ENCODE results near the gene STAC2. TPM values are rescaled to one million over a fixed set of nuclear protein-coding genes. Genes with fewer than 3 reads are reported as not detected.

Gene STAC2
- total RNA-seq, 2 experiments from 2014 or later = not detected

DNA sequence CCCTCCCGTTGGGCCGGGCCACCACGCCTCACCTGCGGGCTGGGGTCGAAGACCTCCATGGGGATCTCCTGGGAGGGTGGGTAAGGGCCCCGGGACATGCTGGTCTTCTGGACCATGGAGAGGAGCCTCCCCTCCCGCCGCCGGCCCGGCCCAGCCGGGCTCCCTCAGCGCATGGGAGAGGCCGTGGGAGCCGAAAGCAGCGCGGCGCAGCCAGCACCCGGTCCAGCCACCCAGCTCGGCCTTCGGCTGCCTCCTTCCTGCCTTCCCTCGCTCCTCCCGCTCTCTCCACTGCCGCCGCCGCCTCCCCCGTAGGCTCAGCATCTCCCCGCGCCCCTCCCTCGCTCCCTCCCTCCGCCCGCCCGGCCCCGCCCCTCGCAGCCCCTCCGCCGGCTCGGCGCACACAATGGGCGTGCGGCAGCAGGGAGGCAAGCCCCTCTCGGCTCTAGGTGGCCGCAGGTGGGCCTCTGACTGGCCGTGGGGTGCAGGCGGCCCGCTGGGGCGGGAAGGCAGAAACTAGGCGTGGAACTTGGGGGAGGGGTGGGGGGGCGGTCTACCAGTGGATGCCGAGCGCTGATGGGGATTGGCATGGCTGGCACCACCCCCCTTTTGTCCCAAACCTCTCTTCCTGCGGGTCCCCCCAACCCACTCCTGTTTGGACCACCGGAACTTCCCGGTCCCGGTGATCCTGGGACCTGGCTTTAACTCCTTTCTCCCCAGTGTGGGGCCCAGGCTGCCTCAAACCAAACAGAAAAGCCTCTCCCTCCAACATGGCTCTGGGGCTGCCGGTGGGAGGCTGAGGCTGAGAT lies 28.2 kb downstream of the STAC2 start, which contains the start of gene CACNB1:
Gene CACNB1, minus strand, starts transcription at position 290 of the 806 bp plus-strand sequence. Its CDS starts 174 bp downstream, at position 116.
- ATAC-seq (peak; percentile 72), DNase-seq (peak; percentile 81)
- Mint-ChIP-seq H3K9me3 (ENCODE audit: low read depth) (no peaks in the 10 kb centered on the region), H3K36me3 (peaks cover 25% of the 10 kb centered on the region), H3K4me1 (peaks cover 57% of the 10 kb centered on the region), H3K27me3 (no peaks in the 10 kb centered on the region), H3K4me3 (peak within 1 kb of the TSS; percentile 74), H3K27ac (peak within 1 kb of the TSS; percentile 69)
- CTCF ChIA-PET = interaction anchor here (1.3 to 30.8 kb wide), 4 partner anchors 23 to 45 kb away, joined by 5 to 670 read pairs (median 34); partner anchors contain the start of gene ARL5C

DNA sequence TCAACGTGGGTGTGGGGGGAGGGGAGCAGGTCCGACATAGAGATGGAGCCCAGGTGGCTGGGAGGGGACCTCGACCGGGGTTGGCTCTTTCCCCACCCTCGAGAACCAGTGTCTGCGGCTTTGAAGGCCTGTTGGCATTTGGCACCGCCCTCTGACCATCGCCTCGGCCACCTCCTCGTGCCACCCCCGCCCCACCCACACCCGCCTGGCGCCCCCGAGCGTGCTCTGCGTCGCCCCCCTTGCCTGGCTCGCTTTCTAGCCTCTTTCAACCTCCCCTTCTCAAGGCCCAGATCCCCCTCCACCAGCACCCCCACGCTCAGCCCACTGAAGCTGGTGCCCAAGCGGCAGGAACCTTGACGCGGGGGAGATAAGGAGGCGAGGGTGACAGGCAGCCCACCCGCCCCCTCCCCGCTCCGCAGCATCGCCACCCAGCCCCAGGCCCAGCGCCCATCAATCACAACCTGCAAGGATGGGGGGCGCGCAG lies 28.9 kb downstream of the STAC2 start:
- Mint-ChIP-seq H3K27ac (peak overlapping the region; percentile 69), H3K36me3 (peaks cover 21% of the 10 kb centered on the region), H3K4me1 (peaks cover 50% of the 10 kb centered on the region), H3K27me3 (no peaks in the 10 kb centered on the region), H3K9me3 (ENCODE audit: low read depth) (no peaks in the 10 kb centered on the region), H3K4me3 (peak overlapping the region; percentile 74)
- ATAC-seq (no peak), DNase-seq (peak; percentile 55)
- CTCF ChIA-PET = interaction anchor here (4.4 to 30.8 kb wide), 3 partner anchors 22 to 42 kb away, joined by 33 to 670 read pairs (median 36); partner anchors contain the start of gene ARL5C

GRCh38 chr17:39196241-39196807 lies 29.4 kb downstream of the STAC2 start:
- Mint-ChIP-seq H3K27me3 (no peaks in the 10 kb centered on the region), H3K27ac (peak overlapping the region; percentile 52), H3K4me3 (peak overlapping the region; percentile 74), H3K4me1 (peaks cover 46% of the 10 kb centered on the region), H3K36me3 (peaks cover 17% of the 10 kb centered on the region), H3K9me3 (ENCODE audit: low read depth) (no peaks in the 10 kb centered on the region)
- DNase-seq (no peak), ATAC-seq (no peak)
- CTCF ChIA-PET = interaction anchor here (1.3 to 30.8 kb wide), 7 partner anchors 10 to 638 kb away, joined by 3 to 670 read pairs (median 10); partner anchors contain the start of gene ARL5C

- no peak for ATAC-seq
- Mint-ChIP-seq H3K9me3 (ENCODE audit: low read depth) (no peaks in the 10 kb centered on the region), H3K4me3 (peak overlapping the region; percentile 74), H3K27ac (peak overlapping the region; percentile 76), H3K4me1 (peaks cover 42% of the 10 kb centered on the region), H3K36me3 (peaks cover 12% of the 10 kb centered on the region), H3K27me3 (no peaks in the 10 kb centered on the region)
- CTCF ChIA-PET = interaction anchor here (1.3 to 30.8 kb wide), 7 partner anchors 11 to 638 kb away, joined by 3 to 670 read pairs (median 10); partner anchors contain the start of gene ARL5C
- peak; percentile 55 for DNase-seq
Observed at GRCh38 chr17:39195568-39196160, 30.1 kb downstream of the STAC2 start.

DNA sequence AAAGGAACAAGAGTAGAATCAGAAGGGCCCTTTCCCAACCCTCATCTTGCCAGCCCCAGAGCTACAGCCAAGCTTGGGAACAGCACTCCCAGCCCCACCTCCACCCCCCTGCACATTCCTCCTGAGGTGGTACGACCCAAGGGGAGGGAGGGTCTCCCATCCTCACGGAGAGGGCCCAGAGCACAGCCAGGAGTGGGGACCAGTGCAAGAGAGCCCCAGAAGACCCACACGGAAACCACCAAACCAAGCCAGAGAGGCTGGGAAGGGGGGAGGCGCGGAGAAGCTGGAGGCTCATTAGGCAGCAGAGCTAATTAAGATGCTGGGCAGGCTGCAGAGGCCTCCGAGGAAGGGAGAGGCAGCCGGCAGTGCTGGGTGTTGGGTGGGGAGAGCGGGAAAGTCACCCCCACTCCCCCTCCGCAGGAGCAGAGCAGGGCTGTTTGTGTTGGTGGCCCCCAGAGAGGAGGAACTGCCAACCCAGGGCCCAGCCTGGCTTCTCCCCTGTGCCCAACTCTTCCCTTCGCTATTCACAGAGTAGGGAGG lies 30.7 kb downstream of the STAC2 start:
- H3K36me3 Mint-ChIP-seq = peaks cover 9% of the 10 kb centered on the region
- ATAC-seq (no peak), DNase-seq (no peak)
- H3K27ac Mint-ChIP-seq = peak overlapping the region; percentile 76
- H3K4me3 Mint-ChIP-seq = no peak overlapping the region
- H3K4me1 Mint-ChIP-seq = peaks cover 42% of the 10 kb centered on the region
- H3K27me3 Mint-ChIP-seq = no peaks in the 10 kb centered on the region
- H3K9me3 Mint-ChIP-seq (ENCODE audit: low read depth) = no peaks in the 10 kb centered on the region
- CTCF ChIA-PET = interaction anchor here (0.7 to 30.8 kb wide), 8 partner anchors 12 to 637 kb away, joined by 3 to 670 read pairs (median 10); partner anchors contain the start of gene ARL5C

GRCh38 chr17:39194089-39194984 lies 31.4 kb downstream of the STAC2 start:
- ATAC-seq = no peak
- H3K27me3 Mint-ChIP-seq = no peaks in the 10 kb centered on the region
- no peak for DNase-seq
- H3K4me3 Mint-ChIP-seq = no peak overlapping the region
- peak overlapping the region; percentile 10 for H3K27ac Mint-ChIP-seq
- H3K4me1 Mint-ChIP-seq = peaks cover 36% of the 10 kb centered on the region
- CTCF ChIA-PET = interaction anchor here (0.7 to 30.8 kb wide), 5 partner anchors 20 to 426 kb away, joined by 3 to 670 read pairs (median 33); partner anchors contain the start of gene ARL5C
- peaks cover 9% of the 10 kb centered on the region for H3K36me3 Mint-ChIP-seq
- H3K9me3 Mint-ChIP-seq (ENCODE audit: low read depth) = no peaks in the 10 kb centered on the region

DNA sequence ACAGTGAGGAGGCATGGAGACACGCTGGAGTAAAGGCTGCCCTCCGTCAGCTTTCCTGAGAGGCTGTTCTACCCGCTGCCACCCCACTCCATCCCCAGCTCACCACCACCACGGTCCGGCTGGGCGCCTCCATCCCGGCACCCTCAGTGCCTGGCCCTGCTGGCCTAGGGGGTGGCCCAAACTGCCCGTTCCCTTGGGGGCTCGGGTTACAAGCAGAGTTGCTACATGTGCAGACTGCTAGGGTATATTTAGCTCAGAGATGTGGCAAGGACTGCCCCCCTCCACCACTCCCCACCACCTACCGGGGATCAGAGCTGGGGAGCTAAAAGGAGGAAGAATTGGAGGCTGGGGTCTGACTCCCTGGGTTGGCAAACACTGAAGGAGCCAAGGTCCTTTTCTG lies 32.4 kb downstream of the STAC2 start:
- Mint-ChIP-seq H3K4me3 (no peak overlapping the region), H3K36me3 (peaks cover 12% of the 10 kb centered on the region), H3K27ac (no peak overlapping the region), H3K27me3 (no peaks in the 10 kb centered on the region), H3K4me1 (peaks cover 29% of the 10 kb centered on the region), H3K9me3 (ENCODE audit: low read depth) (no peaks in the 10 kb centered on the region)
- DNase-seq (no peak), ATAC-seq (no peak)
- CTCF ChIA-PET = interaction anchor here (1.8 to 6.1 kb wide), 2 partner anchors 28 to 210 kb away, joined by 4 to 36 read pairs; partner anchors contain the start of gene ARL5C

DNA sequence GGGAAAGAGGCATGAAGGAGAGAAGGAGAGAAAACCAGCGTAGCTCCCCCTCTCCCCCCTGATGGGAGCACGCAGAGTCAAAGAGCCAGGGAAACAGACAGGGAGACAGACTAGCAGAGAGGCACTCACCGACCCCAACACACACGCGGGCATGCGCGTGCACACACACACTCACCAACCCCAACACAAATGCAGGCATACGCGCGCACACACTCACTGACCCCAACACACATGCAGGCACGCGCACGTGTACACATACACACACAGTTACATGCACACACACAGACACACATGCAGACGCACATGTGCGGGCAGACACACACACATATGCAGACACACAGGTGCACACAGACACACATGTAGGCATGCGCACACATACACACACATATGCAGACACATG lies 32.8 kb downstream of the STAC2 start:
- H3K36me3 Mint-ChIP-seq = peaks cover 12% of the 10 kb centered on the region
- no peak overlapping the region for H3K27ac Mint-ChIP-seq
- DNase-seq = no peak
- ATAC-seq = no peak
- H3K4me3 Mint-ChIP-seq = no peak overlapping the region
- peaks cover 25% of the 10 kb centered on the region for H3K4me1 Mint-ChIP-seq
- CTCF ChIA-PET = interaction anchor here (1.8 to 6.1 kb wide), 2 partner anchors 28 to 210 kb away, joined by 4 to 36 read pairs; partner anchors contain the start of gene ARL5C
- no peaks in the 10 kb centered on the region for H3K9me3 Mint-ChIP-seq (ENCODE audit: low read depth)
- no peaks in the 10 kb centered on the region for H3K27me3 Mint-ChIP-seq

DNA sequence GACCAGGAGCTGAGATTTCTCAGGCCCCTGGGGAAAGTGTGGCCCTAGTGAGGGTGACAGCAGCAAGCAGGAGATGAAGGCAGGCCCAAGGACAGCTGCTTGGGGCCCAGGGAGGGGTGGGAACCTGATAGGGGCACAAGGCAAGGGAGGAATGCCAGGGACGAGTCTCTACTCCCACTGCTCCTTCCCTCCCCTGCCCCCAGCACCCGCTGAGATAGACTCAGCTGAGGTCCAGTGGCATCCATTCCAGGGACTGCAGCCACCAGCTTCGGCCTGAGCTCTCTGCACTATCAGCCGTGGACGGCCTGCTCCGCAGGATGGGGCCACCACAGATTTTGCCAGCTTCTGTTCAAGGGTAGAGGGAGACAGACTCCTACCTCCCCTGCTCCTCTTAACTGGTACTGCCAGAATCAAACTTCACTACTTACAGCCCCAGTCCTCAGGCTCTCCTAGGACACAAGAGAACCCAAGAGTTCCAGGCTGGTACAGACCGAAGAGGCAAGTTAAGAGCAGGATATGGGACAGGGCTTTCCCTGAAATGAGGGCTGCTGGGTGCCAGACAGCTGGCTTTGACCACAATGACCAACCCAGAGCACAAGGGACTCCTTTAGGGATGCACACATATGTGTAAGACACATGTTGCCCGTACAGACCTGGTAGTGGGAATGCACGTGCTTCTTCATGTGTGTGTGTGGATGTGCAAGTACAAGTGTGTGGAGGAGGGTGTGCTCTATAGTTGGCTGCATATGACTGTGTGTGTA lies 33.8 kb downstream of the STAC2 start:
- Mint-ChIP-seq H3K9me3 (ENCODE audit: low read depth) (no peaks in the 10 kb centered on the region), H3K27ac (peak overlapping the region; percentile 5), H3K27me3 (no peaks in the 10 kb centered on the region), H3K4me3 (no peak overlapping the region), H3K4me1 (peaks cover 25% of the 10 kb centered on the region), H3K36me3 (peaks cover 16% of the 10 kb centered on the region)
- ATAC-seq (no peak), DNase-seq (no peak)
- CTCF ChIA-PET = interaction anchor here (0.9 to 6.1 kb wide), 5 partner anchors 16 to 209 kb away, joined by 3 to 36 read pairs (median 5); partner anchors contain the start of gene ARL5C

GRCh38 chr17:39187152-39187830 lies 38.5 kb downstream of the STAC2 start:
- Mint-ChIP-seq H3K4me1 (no peaks in the 10 kb centered on the region), H3K36me3 (peaks cover 25% of the 10 kb centered on the region), H3K4me3 (no peak overlapping the region), H3K27ac (no peak overlapping the region), H3K27me3 (no peaks in the 10 kb centered on the region), H3K9me3 (ENCODE audit: low read depth) (no peaks in the 10 kb centered on the region)
- no peak for ATAC-seq
- DNase-seq = no peak
- CTCF ChIA-PET = no interaction called here

DNA sequence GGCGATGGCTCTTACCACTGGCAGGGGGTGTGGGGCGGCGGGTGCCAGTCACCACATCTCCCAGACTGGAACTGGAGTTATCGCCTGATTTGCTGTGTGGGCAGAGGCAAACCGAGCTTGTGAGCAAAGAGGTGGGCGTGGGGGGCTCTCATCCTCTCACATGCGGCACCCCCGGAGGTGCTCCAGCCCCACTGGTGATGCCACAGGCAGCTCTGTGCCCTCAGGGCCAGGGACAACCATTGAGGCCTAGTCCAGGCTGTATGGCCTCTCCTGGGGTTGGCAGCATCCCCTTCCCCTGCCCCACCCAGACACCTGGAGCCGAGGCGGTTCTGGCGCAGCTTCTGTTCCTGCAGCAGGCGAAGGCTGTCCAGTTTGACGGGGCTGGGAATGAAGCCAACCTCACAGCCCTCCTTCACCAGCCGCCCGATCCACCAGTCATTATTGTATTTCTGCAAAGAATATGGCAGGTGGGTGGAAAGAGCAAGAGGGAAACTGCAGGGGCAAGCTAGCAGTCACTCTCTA lies 39.2 kb downstream of the STAC2 start:
- no peak for ATAC-seq
- Mint-ChIP-seq H3K9me3 (ENCODE audit: low read depth) (no peaks in the 10 kb centered on the region), H3K27me3 (no peaks in the 10 kb centered on the region), H3K27ac (no peak overlapping the region), H3K36me3 (peaks cover 24% of the 10 kb centered on the region), H3K4me1 (no peaks in the 10 kb centered on the region), H3K4me3 (no peak overlapping the region)
- DNase-seq = no peak
- CTCF ChIA-PET = interaction anchor here (1.1 kb wide), 1 partner anchor 12 kb away, joined by 8 read pairs; no protein-coding TSS in a partner anchor

All from activated CD8-positive, alpha-beta memory T cell treated with anti-CD3 and anti-CD28 coated beads, Interleukin-2, amount 10 ng/mL, durations not matched to agents 7 days and 5 days (primary cell).